Breast epithelium (tissue), 3 donors: ENCODE measurements around the gene SLC39A13.

ENCODE experiments used
- CTCF ChIP-seq, 3 donors: fragments of 450-650 bp; IDR thresholded peaks; one replicate each; pipeline ENCODE4 v1.5.1; 2016 to 2017; ENCODE audit warnings: antibody characterized with exemption in 3 of 3, mild to moderate bottlenecking in 3 of 3, moderate library complexity in 3 of 3
- POLR2AphosphoS5 ChIP-seq, 3 donors: sonication (generic); formaldehyde crosslinking; IDR thresholded peaks; one replicate each; pipeline ENCODE4 v1.6.1; 2017; ENCODE audit warnings: antibody characterized with exemption in 3 of 3

GRCh38 chr11:47375546-47376085, 32.8 kb upstream of the SLC39A13 start:
- no peak for TF ChIP-seq CTCF (IDR thresholded peaks at IDR 0.05)
- TF ChIP-seq POLR2AphosphoS5 (IDR thresholded peaks at IDR 0.05): no peak
